Left lung (tissue), 10 donors: ENCODE results near the gene LMAN2L. TPM values are rescaled to one million over a fixed set of nuclear protein-coding genes. Genes with fewer than 3 reads are reported as not detected.
A peak's percentile ranks its signal among the peaks of the same experiment; 100 is the strongest.

Experiments used
- ATAC-seq: fragments of 200-7000 bp; cut with Tn5 transposase; one replicate; pipeline ENCODE4 v1.9.1; 2020; ENCODE audit warnings: moderate library complexity
- DNase-seq, 4 donors: peaks; one replicate each; pipeline ENCODE4 v3.0.0-alpha.2; 2013 to 2020
- H3K27ac ChIP-seq, 2 donors: fragments of 200-600 bp; sonication (generic) in 1 of 2; one replicate each; pipeline versions ENCODE4 v1.5.0 to v1.8.0; 2020 to 2021
- H3K27me3 ChIP-seq, 2 donors: fragments of 200-600 bp; sonication (generic) in 1 of 2; one replicate each; pipeline versions ENCODE4 v1.5.0 to v1.8.0; 2020 to 2021
- H3K36me3 ChIP-seq, 2 donors: fragments of 200-600 bp; sonication (generic) in 1 of 2; one replicate each; pipeline versions ENCODE4 v1.5.0 to v1.8.0; 2020 to 2021
- H3K4me1 ChIP-seq, 2 donors: fragments of 200-600 bp; one replicate each; pipeline ENCODE4 v1.8.0; 2021
- H3K4me3 ChIP-seq, 2 donors: fragments of 200-600 bp; sonication (generic) in 1 of 2; one replicate each; pipeline versions ENCODE4 v1.5.0 to v1.8.0; 2020 to 2021; ENCODE audit warnings: mild to moderate bottlenecking in 1 of 2
- H3K9me3 ChIP-seq, 2 donors: fragments of 200-600 bp; sonication (generic) in 1 of 2; one replicate each; pipeline versions ENCODE4 v1.5.0 to v1.8.0; 2020 to 2021
- CTCF ChIP-seq, 2 donors: fragments of 200-600 bp; sonication (generic) in 1 of 2; IDR thresholded peaks; one replicate each; pipeline versions ENCODE4 v1.5.0 to v1.8.0; 2021; ENCODE audit warnings: antibody characterized with exemption in 2 of 2
- intact Hi-C, 2 donors: fragments of 100-400 bp; cut with DNase I; formaldehyde crosslinking; loops; one replicate each; pipeline versions ENCODE4 v1.11.2 to v1.14.2; 2022
- polyA plus RNA-seq, 6 donors: library from polyadenylated mRNA; unstranded; fragments of 120-200 nt; gene quantifications; one replicate each; pipeline ENCODE4 v1.2.1, GENCODE V29; 2013; ENCODE audit not compliant: insufficient read length in 6 of 6
- total RNA-seq, 2 donors: library from RNA; stranded (reverse); fragmentation: NEBNext Ultra II Directional; extraction: Animal tissue kit (Norgen Biotek cat#: 25700); gene quantifications; one replicate each; pipeline ENCODE4 v1.2.1, GENCODE V29; 2021
- donor health status: DM: no; HTN: yes; CAD: no.
- donor health status: DM: no; HTN: no; CAD: no.

LMAN2L gene
- total and polyA plus RNA-seq, 8 donors, result 18.4 to 54.7 (median 47.6) TPM

DNA sequence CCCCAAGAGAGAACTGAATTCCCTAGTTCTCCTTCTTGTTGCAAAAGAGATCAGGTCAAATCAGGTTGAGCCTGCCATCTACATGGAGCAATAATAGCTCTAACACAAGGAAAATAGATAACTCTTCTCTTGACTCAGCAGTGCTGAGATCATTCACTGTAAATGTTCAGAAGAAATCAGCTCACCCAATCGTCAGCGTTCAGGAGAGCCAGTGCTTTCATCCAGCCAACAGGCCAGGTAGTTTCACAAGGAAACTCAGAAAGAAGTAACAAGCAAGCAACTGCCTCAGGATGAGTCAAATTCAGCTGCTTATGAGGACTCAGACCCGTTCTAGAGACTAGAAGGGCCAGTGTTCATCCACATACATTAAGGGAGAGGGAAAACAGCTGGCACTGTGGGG, 5.9 kb downstream of the LMAN2L start:
- H3K27me3 ChIP-seq, result no peaks in the 10 kb centered on the region
- H3K27ac ChIP-seq, result no peak overlapping the region
- no peak for DNase-seq
- ATAC-seq, result no peak
- H3K36me3 ChIP-seq, result peaks cover 0 to 63% of the 10 kb centered on the region in 2 donors
- TF ChIP-seq CTCF (IDR thresholded peaks at IDR 0.05), result no peak
- H3K9me3 ChIP-seq, result no peaks in the 10 kb centered on the region
- intact Hi-C loops, result no loop called here
- H3K4me1 ChIP-seq, result peaks cover 18 to 30% of the 10 kb centered on the region in 2 donors
- H3K4me3 ChIP-seq, result no peak overlapping the region

GRCh38 chr2:96730212-96730611, 9.7 kb downstream of the LMAN2L start:
- ATAC-seq, result peak; percentile 23

DNA sequence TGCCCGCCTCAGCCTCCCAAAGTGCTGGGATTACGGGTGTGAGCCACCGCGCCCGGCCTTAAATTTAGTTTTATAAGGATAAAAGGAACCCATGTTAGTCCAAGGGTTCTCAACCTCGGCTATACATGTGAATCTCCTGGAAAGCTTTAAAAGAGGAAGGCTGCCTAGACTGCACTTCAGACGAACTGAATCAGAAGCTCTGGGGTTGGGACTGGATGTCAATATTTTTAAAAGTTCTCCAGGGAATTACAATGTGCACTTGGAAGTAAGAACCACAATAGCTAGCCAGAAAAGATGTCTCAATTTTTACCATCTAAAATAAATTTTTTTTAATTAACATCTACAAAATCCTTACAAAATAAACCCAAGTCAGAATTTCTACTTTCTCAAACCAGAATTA, 10.1 kb downstream of the LMAN2L start:
- no peak for TF ChIP-seq CTCF (IDR thresholded peaks at IDR 0.05)
- ATAC-seq (no peak), DNase-seq (no peak)
- H3K4me3 ChIP-seq, result no peak overlapping the region
- intact Hi-C loops, result no loop called here
- peaks cover 0 to 82% of the 10 kb centered on the region in 2 donors for H3K36me3 ChIP-seq
- H3K27ac ChIP-seq, result no peak overlapping the region
- H3K9me3 ChIP-seq, result no peaks in the 10 kb centered on the region
- no peaks in the 10 kb centered on the region for H3K27me3 ChIP-seq
- H3K4me1 ChIP-seq, result peaks cover 0 to 13% of the 10 kb centered on the region in 2 donors

More at GRCh38 chr2:96730212-96730611, 9.7 kb downstream of the LMAN2L start:
- H3K4me3 ChIP-seq, result no peak overlapping the region
- TF ChIP-seq CTCF (IDR thresholded peaks at IDR 0.05), result no peak
- intact Hi-C loops, result no loop called here
- no peak overlapping the region for H3K27ac ChIP-seq
- H3K27me3 ChIP-seq, result no peaks in the 10 kb centered on the region
- H3K4me1 ChIP-seq, result peaks cover 4 to 18% of the 10 kb centered on the region in 2 donors
- DNase-seq, result no peak
- H3K9me3 ChIP-seq, result no peaks in the 10 kb centered on the region
- H3K36me3 ChIP-seq, result peaks cover 0 to 82% of the 10 kb centered on the region in 2 donors

DNA sequence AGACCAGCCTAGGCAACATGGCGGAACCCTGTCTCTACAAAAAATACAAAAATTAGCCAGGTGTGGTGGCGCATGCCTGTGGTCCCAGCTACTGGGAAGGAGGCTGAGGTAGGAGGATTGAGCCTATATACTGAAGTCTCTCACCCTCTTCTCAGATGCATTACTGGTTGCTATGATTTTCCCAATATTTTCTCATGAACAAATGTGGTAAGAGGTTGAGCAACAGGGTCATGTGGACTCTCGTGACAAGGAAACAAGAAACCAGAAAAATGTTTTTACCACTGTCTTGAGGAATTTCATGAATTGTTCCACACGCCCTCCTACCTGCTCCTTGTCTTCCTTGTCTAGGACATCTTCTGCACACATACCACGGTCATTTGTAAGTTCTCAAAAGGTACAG, 12.4 kb downstream of the LMAN2L start:
- Histone ChIP-seq H3K27ac (no peak overlapping the region), H3K36me3 (peaks cover 0 to 74% of the 10 kb centered on the region in 2 donors), H3K9me3 (no peaks in the 10 kb centered on the region), H3K4me1 (peaks cover 0 to 11% of the 10 kb centered on the region in 2 donors), H3K4me3 (no peak overlapping the region), H3K27me3 (no peaks in the 10 kb centered on the region)
- no peak for TF ChIP-seq CTCF (IDR thresholded peaks at IDR 0.05)
- peak; percentile 58 for ATAC-seq
- intact Hi-C loops, result no loop called here
- DNase-seq, result no peak

DNA sequence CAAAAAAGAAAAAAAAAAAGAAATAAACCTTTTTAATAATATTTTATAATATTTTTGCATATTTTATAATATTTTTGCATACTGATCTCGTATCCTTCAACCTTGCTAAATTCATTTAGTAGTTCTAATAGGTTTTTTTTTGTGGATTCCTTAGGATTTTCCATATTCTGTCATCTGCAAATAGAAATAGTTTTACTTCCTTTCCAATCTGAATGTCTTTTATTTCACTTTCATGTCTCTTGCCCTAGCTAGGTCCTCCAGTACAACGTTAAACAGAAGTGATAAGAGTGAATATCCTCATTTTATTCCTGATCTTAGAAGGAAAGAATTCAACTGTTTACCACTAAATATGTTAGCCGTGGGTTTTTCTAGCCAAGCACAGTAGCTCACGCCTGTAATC, 13.7 kb downstream of the LMAN2L start:
- Histone ChIP-seq H3K9me3 (no peaks in the 10 kb centered on the region), H3K4me1 (peaks cover 0 to 11% of the 10 kb centered on the region in 2 donors), H3K27me3 (no peaks in the 10 kb centered on the region), H3K4me3 (no peak overlapping the region), H3K36me3 (peaks cover 0 to 63% of the 10 kb centered on the region in 2 donors), H3K27ac (no peak overlapping the region)
- no peak for TF ChIP-seq CTCF (IDR thresholded peaks at IDR 0.05)
- ATAC-seq (no peak), DNase-seq (no peak)
- intact Hi-C loops, result no loop called here
